Caco-2 (cell line): ENCODE measurements around the gene DOCK3. TPM values are rescaled to one million over a fixed set of nuclear protein-coding genes. Genes with fewer than 3 reads are reported as not detected.

Experiments used
- BruUV-seq: library from RNA; stranded (reverse); fragments of 400-500 nt; replicated peaks from 2 replicates; lab custom pipeline; 2021; lab: Mats Ljungman, UMichigan
- CTCF ChIA-PET: fragments of 300-600 bp; sonication (Branson Sonifier 250); formaldehyde crosslinking; loops from one replicate; lab custom pipeline; 2022; ENCODE audit warnings: antibody characterized with exemption; lab: Charles Lee
- POLR2A ChIA-PET: fragments of 300-600 bp; sonication (Branson Sonifier 250); formaldehyde crosslinking; loops from one replicate; lab custom pipeline; 2022; ENCODE audit warnings: antibody characterized with exemption; lab: Charles Lee
- DNase-seq, 2 experiments: peaks; one replicate each; pipeline versions ENCODE4 v3.0.0 to v3.0.0-alpha.2; 2020 to 2022
- H3K27me3 ChIP-seq: replicated peaks from 2 replicates; pipeline ENCODE4 v1.6.0; 2011; ENCODE audit warnings: low read length; ENCODE audit not compliant: control insufficient read depth, insufficient read depth
- H3K36me3 ChIP-seq: 2 replicates; pipeline ENCODE4 v1.5.1; 2011; ENCODE audit warnings: low read length; ENCODE audit not compliant: control insufficient read depth, insufficient read depth
- H3K4me1 ChIP-seq: fragments of 250-450 bp; sonication (Bioruptor Pico); 2 replicates; pipeline ENCODE4 v1.5.1; 2020; ENCODE audit warnings: mild to moderate bottlenecking
- H3K4me3 ChIP-seq: 2 replicates; pipeline ENCODE4 v1.5.1; 2011; ENCODE audit warnings: low read depth, mild to moderate bottlenecking, control low read depth, low read length
- H3K9me3 ChIP-seq: fragments of 250-450 bp; sonication (Bioruptor Pico); 2 replicates; pipeline ENCODE4 v1.5.1; 2020; ENCODE audit warnings: mild to moderate bottlenecking, moderate library complexity
- H3K27ac Mint-ChIP-seq: one replicate; pipeline ENCODE4 v1.8.0; 2022; ENCODE audit warnings: mixed read lengths; ENCODE audit not compliant: unreplicated experiment
- H3K27me3 Mint-ChIP-seq: one replicate; pipeline ENCODE4 v1.8.0; 2022; ENCODE audit warnings: mixed read lengths; ENCODE audit not compliant: insufficient read depth, unreplicated experiment
- H3K36me3 Mint-ChIP-seq: one replicate; pipeline ENCODE4 v1.8.0; 2022; ENCODE audit warnings: mild to moderate bottlenecking, mixed read lengths; ENCODE audit not compliant: insufficient read depth, unreplicated experiment
- H3K4me1 Mint-ChIP-seq: one replicate; pipeline ENCODE4 v1.8.0; 2022; ENCODE audit warnings: low read depth, mixed read lengths; ENCODE audit not compliant: unreplicated experiment
- H3K4me3 Mint-ChIP-seq: one replicate; pipeline ENCODE4 v1.8.0; 2022; ENCODE audit warnings: mild to moderate bottlenecking, moderate library complexity, mixed read lengths; ENCODE audit not compliant: unreplicated experiment
- H3K9me3 Mint-ChIP-seq: one replicate; pipeline ENCODE4 v1.8.0; 2022; ENCODE audit warnings: mixed read lengths; ENCODE audit not compliant: unreplicated experiment
- CTCF ChIP-seq, 2 experiments: fragments of 200-600 bp in 1 of 2; IDR thresholded peaks; 1 replicate in 1 of 2; 2 replicates in 1 of 2; pipeline versions ENCODE4 v1.5.1 to v1.8.0; 2011 to 2022; ENCODE audit warnings: antibody characterized with exemption in 1 of 2, control low read depth in 1 of 2, inconsistent platforms in 1 of 2, low read depth in 1 of 2, low read length in 1 of 2, mild to moderate bottlenecking in 1 of 2, moderate library complexity in 1 of 2; ENCODE audit not compliant: insufficient read depth in 1 of 2, severe bottlenecking in 1 of 2, unreplicated experiment in 1 of 2
- intact Hi-C: fragments of 100-400 bp; cut with micrococcal nuclease; formaldehyde crosslinking; loops from one replicate; pipeline ENCODE4 v1.10.0; 2022; ENCODE audit not compliant: unreplicated experiment
- total RNA-seq: library from RNA; stranded (reverse); gene quantifications from 2 replicates; pipeline ENCODE4 v1.2.3, GENCODE V29; 2022

The DOCK3 gene
- total RNA-seq, 1 experiment from 2014 or later: 0.05 TPM

DNA sequence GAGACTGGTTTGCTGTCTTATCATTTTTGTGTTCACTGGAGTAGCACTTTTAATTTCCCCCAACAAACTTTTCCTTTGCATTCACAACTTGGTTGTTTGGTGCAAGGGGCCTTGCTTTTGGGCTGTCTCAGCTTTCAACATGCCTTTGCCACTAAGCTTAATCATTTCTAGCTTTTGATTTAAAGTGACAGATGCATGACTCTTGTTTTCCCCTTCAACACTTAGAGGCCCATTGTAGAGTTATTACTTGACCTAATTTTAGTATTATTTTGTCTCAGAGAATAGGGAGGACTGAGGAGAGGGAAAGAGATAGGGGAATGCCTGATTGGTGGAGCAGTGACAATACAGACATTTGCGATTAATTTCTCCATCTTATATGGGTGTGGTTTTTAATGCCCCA lies 370.3 kb downstream of the DOCK3 start:
- peaks cover 10% of the 10 kb centered on the region for H3K27me3 Mint-ChIP-seq
- H3K27me3 ChIP-seq: no peaks in the 10 kb centered on the region; the same call in 1 of the 2 replicates
- no peaks in the 10 kb centered on the region for H3K4me1 ChIP-seq
- H3K4me3 Mint-ChIP-seq: no peak overlapping the region
- TF ChIP-seq CTCF (IDR thresholded peaks at IDR 0.05; ENCODE audit: insufficient read depth in 1 of 2, low read depth in 1 of 2, low read length in 1 of 2, severe bottlenecking in 1 of 2, unreplicated experiment in 1 of 2): no peak
- H3K9me3 ChIP-seq: no peaks in the 10 kb centered on the region
- H3K36me3 ChIP-seq: no peaks in the 10 kb centered on the region
- H3K4me3 ChIP-seq: no peak overlapping the region
- CTCF ChIA-PET: no interaction called here
- H3K9me3 Mint-ChIP-seq: no peaks in the 10 kb centered on the region
- H3K36me3 Mint-ChIP-seq: no peaks in the 10 kb centered on the region
- BruUV-seq: no TSS peak
- H3K27ac Mint-ChIP-seq: no peak overlapping the region
- no peak for DNase-seq
- intact Hi-C loops: no loop called here
- POLR2A ChIA-PET: no interaction called here
- H3K4me1 Mint-ChIP-seq: no peaks in the 10 kb centered on the region

DNA sequence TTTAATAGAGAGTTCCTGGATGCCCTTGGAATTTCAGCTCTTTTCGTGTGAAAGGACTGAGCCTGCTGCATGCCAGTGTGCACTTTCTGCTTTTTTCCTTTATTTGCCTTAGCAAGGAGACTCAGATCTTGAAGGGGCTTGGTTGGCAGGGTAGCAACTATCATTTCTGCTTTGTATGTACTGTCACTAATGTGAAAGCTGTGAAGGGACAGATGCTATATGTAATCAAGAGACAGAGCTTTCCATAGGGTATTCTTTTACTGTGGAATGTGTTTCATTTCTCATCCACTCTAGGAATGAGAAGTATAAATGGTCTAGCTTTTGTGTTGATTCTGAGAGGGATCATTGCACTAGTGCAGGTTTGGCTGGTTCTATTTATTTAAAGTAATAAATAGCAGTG lies 377.8 kb downstream of the DOCK3 start:
- Mint-ChIP-seq H3K9me3 (no peaks in the 10 kb centered on the region), H3K27me3 (peaks cover 6% of the 10 kb centered on the region), H3K36me3 (no peaks in the 10 kb centered on the region), H3K4me3 (no peak overlapping the region), H3K4me1 (no peaks in the 10 kb centered on the region), H3K27ac (no peak overlapping the region)
- POLR2A ChIA-PET: no interaction called here
- no peaks in the 10 kb centered on the region for H3K36me3 ChIP-seq
- no peaks in the 10 kb centered on the region for H3K9me3 ChIP-seq
- CTCF ChIA-PET: interaction anchor here (0.6 kb wide), 1 partner anchor 427 kb away, joined by 3 read pairs; no protein-coding TSS in a partner anchor
- H3K4me3 ChIP-seq: no peak overlapping the region
- DNase-seq: no peak
- H3K4me1 ChIP-seq: no peaks in the 10 kb centered on the region
- intact Hi-C loops: no loop called here
- no peak for TF ChIP-seq CTCF (IDR thresholded peaks at IDR 0.05; ENCODE audit: insufficient read depth in 1 of 2, low read depth in 1 of 2, low read length in 1 of 2, severe bottlenecking in 1 of 2, unreplicated experiment in 1 of 2)
- H3K27me3 ChIP-seq: no peaks in the 10 kb centered on the region
- no TSS peak for BruUV-seq

DNA sequence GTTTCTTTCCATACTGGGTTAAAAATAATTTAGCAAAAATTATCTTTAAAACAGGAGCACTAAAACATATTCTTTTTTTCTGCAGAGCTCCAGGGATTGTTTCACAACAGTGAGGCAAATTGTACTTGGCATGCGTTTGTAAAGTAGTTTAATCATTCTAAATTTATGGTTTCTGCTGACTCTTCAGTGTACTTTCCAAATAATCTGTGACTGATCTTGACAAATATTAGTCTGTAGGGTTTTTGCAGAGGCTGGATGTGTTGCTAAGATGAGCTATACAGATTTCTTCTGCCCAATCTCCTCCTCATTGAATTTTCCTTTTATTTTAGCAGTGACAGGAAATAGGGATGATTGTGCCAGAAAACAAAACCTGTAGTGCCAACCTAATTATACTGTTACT lies 382.4 kb downstream of the DOCK3 start:
- H3K36me3 Mint-ChIP-seq: no peaks in the 10 kb centered on the region
- no peak for DNase-seq
- TF ChIP-seq CTCF (IDR thresholded peaks at IDR 0.05; ENCODE audit: insufficient read depth in 1 of 2, low read depth in 1 of 2, low read length in 1 of 2, severe bottlenecking in 1 of 2, unreplicated experiment in 1 of 2): no peak
- H3K9me3 Mint-ChIP-seq: peaks cover 9% of the 10 kb centered on the region
- H3K27ac Mint-ChIP-seq: no peak overlapping the region
- ChIA-PET CTCF (no interaction called here), POLR2A (no interaction called here)
- Histone ChIP-seq H3K36me3 (no peaks in the 10 kb centered on the region), H3K4me3 (no peak overlapping the region), H3K4me1 (no peaks in the 10 kb centered on the region), H3K9me3 (no peaks in the 10 kb centered on the region), H3K27me3 (no peaks in the 10 kb centered on the region)
- intact Hi-C loops: no loop called here
- peaks cover 15% of the 10 kb centered on the region for H3K27me3 Mint-ChIP-seq
- BruUV-seq: no TSS peak
- H3K4me3 Mint-ChIP-seq: no peak overlapping the region
- H3K4me1 Mint-ChIP-seq: no peaks in the 10 kb centered on the region
